CD4-positive, alpha-beta T cell (primary cell): ENCODE data around the gene ADCK2. TPM values are rescaled to one million over a fixed set of nuclear protein-coding genes. Genes with fewer than 3 reads are reported as not detected.
"Not testable (repeated sequence)": the region's sequence is repeated elsewhere in the genome, so short reads cannot be mapped to it uniquely, and the experiment has no call there.

Source experiments
- ATAC-seq: fragments of 200-7000 bp; cut with Tn5 transposase; one replicate; pipeline ENCODE4 v1.10.0; 2022; ENCODE audit warnings: mild to moderate bottlenecking; ENCODE audit not compliant: poor library complexity
- CTCF ChIA-PET: fragments of 350-600 bp; sonication (Branson Sonifier 250); formaldehyde crosslinking; loops from one replicate; lab custom pipeline; 2021; ENCODE audit warnings: antibody characterized with exemption, inconsistent platforms; lab: Charles Lee
- POLR2A ChIA-PET: fragments of 350-600 bp; sonication (Branson Sonifier 250); formaldehyde crosslinking; loops from one replicate; lab custom pipeline; 2021; ENCODE audit warnings: antibody characterized with exemption, inconsistent platforms; lab: Charles Lee
- DNase-seq, 14 experiments: peaks; one replicate each; pipeline ENCODE4 v3.0.0-alpha.2; 2013 to 2020; ENCODE audit warnings: mixed read lengths in 2 of 14
- H3K27ac ChIP-seq, 2 donors: one replicate each; pipeline versions ENCODE4 v1.5.1 to v1.7.0; 2013; ENCODE audit warnings: low read length in 2 of 2, low read depth in 1 of 2, mild to moderate bottlenecking in 1 of 2
- H3K27me3 ChIP-seq, 2 experiments: 1 replicate in 1 of 2; 2 replicates in 1 of 2; pipeline versions ENCODE4 v1.6.1 to v1.7.0; 2013; ENCODE audit warnings: low read length in 2 of 2, control low read depth in 1 of 2, mild to moderate bottlenecking in 1 of 2, moderate library complexity in 1 of 2; ENCODE audit not compliant: insufficient read depth in 2 of 2, control insufficient read depth in 1 of 2
- H3K36me3 ChIP-seq: one replicate; pipeline ENCODE4 v1.6.1; 2013; ENCODE audit warnings: low read length, control low read depth; ENCODE audit not compliant: insufficient read depth
- H3K4me1 ChIP-seq: one replicate; pipeline ENCODE4 v1.6.1; 2013; ENCODE audit warnings: low read length, control low read depth; ENCODE audit not compliant: insufficient read depth
- H3K4me3 ChIP-seq: one replicate; pipeline ENCODE4 v1.5.1; 2013; ENCODE audit warnings: mild to moderate bottlenecking, low read length, moderate library complexity
- H3K9me3 ChIP-seq, 2 experiments: 1 replicate in 1 of 2; 2 replicates in 1 of 2; pipeline versions ENCODE4 v1.6.1 to v1.7.0; 2013; ENCODE audit warnings: low read length in 2 of 2, mild to moderate bottlenecking in 2 of 2, control low read depth in 1 of 2, moderate library complexity in 1 of 2; ENCODE audit not compliant: control insufficient read depth in 1 of 2, insufficient read depth in 1 of 2
- H3K27ac Mint-ChIP-seq: one replicate; pipeline ENCODE4 v1.8.0; 2020; ENCODE audit warnings: mixed read lengths
- H3K27me3 Mint-ChIP-seq: one replicate; pipeline ENCODE4 v1.8.0; 2021; ENCODE audit warnings: mixed read lengths
- H3K36me3 Mint-ChIP-seq: one replicate; pipeline ENCODE4 v1.8.0; 2021; ENCODE audit warnings: low read depth, mixed read lengths
- H3K4me1 Mint-ChIP-seq: one replicate; pipeline ENCODE4 v1.8.0; 2021; ENCODE audit warnings: low read depth, mixed read lengths
- H3K4me3 Mint-ChIP-seq: one replicate; pipeline ENCODE4 v1.8.0; 2020; ENCODE audit warnings: mild to moderate bottlenecking, mixed read lengths
- H3K9me3 Mint-ChIP-seq: one replicate; pipeline ENCODE4 v1.8.0; 2020; ENCODE audit warnings: mixed read lengths
- intact Hi-C, 2 experiments: fragments of 100-400 bp; cut with DNase I in 1 of 2; cut with micrococcal nuclease in 1 of 2; formaldehyde crosslinking; loops; one replicate each; pipeline versions ENCODE4 v1.15.1 to v1.9.0; 2023 to 2025; cut with DNase I, micrococcal nuclease
- total RNA-seq, 174 experiments: library from RNA in 2 of 174; stranded (reverse) in 2 of 174; gene quantifications; one replicate each; pipeline ENCODE4 v1.2.3 and lab custom pipeline; 2021 to 2026
- TF ChIP-seq, protein P1 (sequence below): fragments of 200-600 bp; IDR thresholded peaks from one replicate; pipeline ENCODE4 v1.8.0; 2022; ENCODE audit warnings: antibody characterized with exemption, mild to moderate bottlenecking

Gene ADCK2
- total RNA-seq, 2 experiments from 2014 or later, result 14.8 to 15.7 TPM

DNA sequence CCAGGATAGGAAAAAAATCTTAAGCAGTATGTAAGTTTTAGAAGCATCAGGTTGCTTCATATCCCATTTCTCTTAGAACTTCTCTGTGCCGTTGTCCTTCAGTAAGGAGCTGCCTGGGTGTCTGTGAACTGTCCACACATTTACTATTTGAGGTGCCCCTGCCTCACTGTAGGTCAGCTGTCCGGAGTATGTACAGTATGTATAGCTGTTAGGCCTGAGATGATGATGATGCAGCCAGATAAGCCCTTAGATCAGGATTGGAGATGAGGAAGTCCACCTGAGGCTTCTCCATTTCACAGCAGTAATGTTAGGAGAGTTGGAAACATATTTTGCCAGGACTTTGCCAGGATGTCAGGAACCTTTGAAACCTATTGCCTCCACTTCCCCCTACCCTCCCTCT, 31.5 kb downstream of the ADCK2 start:
- Mint-ChIP-seq H3K36me3 (peaks cover 45% of the 10 kb centered on the region), H3K9me3 (no peaks in the 10 kb centered on the region), H3K4me1 (peaks cover 7% of the 10 kb centered on the region), H3K4me3 (no peak overlapping the region), H3K27me3 (no peaks in the 10 kb centered on the region), H3K27ac (peak overlapping the region; percentile 1)
- intact Hi-C loops, result no loop called here
- TF ChIP-seq, protein P1, sequence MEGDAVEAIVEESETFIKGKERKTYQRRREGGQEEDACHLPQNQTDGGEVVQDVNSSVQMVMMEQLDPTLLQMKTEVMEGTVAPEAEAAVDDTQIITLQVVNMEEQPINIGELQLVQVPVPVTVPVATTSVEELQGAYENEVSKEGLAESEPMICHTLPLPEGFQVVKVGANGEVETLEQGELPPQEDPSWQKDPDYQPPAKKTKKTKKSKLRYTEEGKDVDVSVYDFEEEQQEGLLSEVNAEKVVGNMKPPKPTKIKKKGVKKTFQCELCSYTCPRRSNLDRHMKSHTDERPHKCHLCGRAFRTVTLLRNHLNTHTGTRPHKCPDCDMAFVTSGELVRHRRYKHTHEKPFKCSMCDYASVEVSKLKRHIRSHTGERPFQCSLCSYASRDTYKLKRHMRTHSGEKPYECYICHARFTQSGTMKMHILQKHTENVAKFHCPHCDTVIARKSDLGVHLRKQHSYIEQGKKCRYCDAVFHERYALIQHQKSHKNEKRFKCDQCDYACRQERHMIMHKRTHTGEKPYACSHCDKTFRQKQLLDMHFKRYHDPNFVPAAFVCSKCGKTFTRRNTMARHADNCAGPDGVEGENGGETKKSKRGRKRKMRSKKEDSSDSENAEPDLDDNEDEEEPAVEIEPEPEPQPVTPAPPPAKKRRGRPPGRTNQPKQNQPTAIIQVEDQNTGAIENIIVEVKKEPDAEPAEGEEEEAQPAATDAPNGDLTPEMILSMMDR, result no peak
- Histone ChIP-seq H3K27ac (no peak overlapping the region), H3K4me3 (no peak overlapping the region), H3K9me3 (no peaks in the 10 kb centered on the region), H3K4me1 (peaks cover 6% of the 10 kb centered on the region), H3K27me3 (no peaks in the 10 kb centered on the region), H3K36me3 (peaks cover 30% of the 10 kb centered on the region)
- no peak for ATAC-seq
- DNase-seq, result no peak
- POLR2A ChIA-PET, result no interaction called here
- CTCF ChIA-PET, result no interaction called here

DNA sequence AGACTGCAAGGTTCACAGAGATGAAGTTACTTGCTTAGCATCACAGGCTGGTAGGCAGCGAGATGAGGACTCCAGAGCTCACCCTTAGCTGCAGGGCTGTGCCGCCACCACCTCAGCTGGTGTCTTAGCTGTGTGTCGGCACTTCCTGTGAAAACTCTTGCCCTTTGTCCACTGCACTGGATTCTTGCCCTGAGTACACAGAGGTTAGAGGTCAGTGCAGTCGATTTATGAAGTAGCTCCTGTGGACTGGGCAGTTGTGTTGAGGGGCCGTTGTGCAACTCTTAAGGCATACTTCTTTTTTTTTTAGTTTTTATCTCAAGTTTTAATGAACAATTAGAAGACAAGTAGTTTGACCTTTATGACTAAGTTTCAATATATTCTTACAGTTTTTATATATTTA, 34.4 kb downstream of the ADCK2 start:
- H3K4me1 Mint-ChIP-seq, result no peaks in the 10 kb centered on the region
- H3K27me3 ChIP-seq, result no peaks in the 10 kb centered on the region
- no peak overlapping the region for H3K4me3 Mint-ChIP-seq
- no peak overlapping the region for H3K27ac ChIP-seq
- no peaks in the 10 kb centered on the region for H3K9me3 ChIP-seq
- peaks cover 51% of the 10 kb centered on the region for H3K36me3 Mint-ChIP-seq
- H3K27ac Mint-ChIP-seq, result no peak overlapping the region
- no peak overlapping the region for H3K4me3 ChIP-seq
- H3K36me3 ChIP-seq, result peaks cover 30% of the 10 kb centered on the region
- ChIA-PET POLR2A (no interaction called here), CTCF (no interaction called here)
- intact Hi-C loops, result no loop called here
- H3K9me3 Mint-ChIP-seq, result no peaks in the 10 kb centered on the region
- ATAC-seq (no peak), DNase-seq (no peak)
- H3K4me1 ChIP-seq, result no peaks in the 10 kb centered on the region
- TF ChIP-seq, protein P1, result no peak
- H3K27me3 Mint-ChIP-seq, result no peaks in the 10 kb centered on the region

DNA sequence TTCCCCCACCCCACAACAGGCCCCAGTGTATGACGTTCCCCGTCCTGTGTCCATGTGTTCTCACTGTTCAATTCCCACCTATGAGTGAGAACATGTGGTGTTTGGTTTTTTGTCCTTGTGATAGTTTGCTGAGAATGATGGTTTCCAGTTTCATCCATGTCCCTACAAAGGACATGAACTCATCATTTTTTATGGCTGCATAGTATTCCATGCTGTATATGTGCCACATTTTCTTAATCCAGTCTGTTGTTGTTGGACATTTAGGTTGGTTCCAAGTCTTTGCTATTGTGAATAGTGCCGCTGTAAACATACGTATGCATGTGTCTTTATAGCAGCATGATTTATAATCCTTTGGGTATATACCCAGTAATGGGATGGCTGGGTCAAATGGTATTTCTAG, 36.0 kb downstream of the ADCK2 start:
- H3K27ac Mint-ChIP-seq, CTCF ChIA-PET: not testable (repeated sequence)

DNA sequence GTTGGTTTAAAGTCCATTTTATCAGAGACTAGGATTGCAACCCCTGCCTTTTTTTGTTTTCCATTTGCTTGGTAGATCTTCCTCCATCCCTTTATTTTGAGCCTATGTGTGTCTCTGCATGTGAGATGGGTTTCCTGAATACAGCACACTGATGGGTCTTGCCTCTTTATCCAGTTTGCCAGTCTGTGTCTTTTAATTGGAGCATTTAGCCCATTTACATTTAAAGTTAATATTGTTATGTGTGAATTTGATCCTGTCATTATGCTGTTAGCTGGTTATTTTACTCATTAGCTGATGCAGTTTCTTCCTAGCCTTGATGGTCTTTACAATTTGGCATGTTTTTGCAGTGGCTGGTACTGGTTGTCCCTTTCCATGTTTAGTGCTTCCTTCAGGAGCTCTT, 39.6 kb downstream of the ADCK2 start:
- H3K4me3 Mint-ChIP-seq, H3K9me3 ChIP-seq, H3K4me1 ChIP-seq, H3K27ac ChIP-seq, intact Hi-C loops, POLR2A ChIA-PET, H3K27me3 ChIP-seq, ATAC-seq, H3K9me3 Mint-ChIP-seq, H3K27ac Mint-ChIP-seq, H3K36me3 ChIP-seq, CTCF ChIA-PET, H3K4me1 Mint-ChIP-seq, DNase-seq, H3K27me3 Mint-ChIP-seq, H3K4me3 ChIP-seq: not testable (repeated sequence)
- H3K36me3 Mint-ChIP-seq, result peaks cover 26% of the 10 kb centered on the region

More for the DNA sequence above, 36.0 kb downstream of the ADCK2 start:
- H3K27ac ChIP-seq, H3K4me3 Mint-ChIP-seq, H3K9me3 Mint-ChIP-seq, H3K27me3 Mint-ChIP-seq, H3K4me1 Mint-ChIP-seq, H3K4me1 ChIP-seq, H3K4me3 ChIP-seq, DNase-seq, H3K9me3 ChIP-seq, ATAC-seq, POLR2A ChIA-PET, H3K27me3 ChIP-seq, intact Hi-C loops: not testable (repeated sequence)
- peaks cover 21% of the 10 kb centered on the region for H3K36me3 ChIP-seq
- peaks cover 42% of the 10 kb centered on the region for H3K36me3 Mint-ChIP-seq
